GM19099 (cell line): Measurements from ENCODE around the gene LIPE.

ENCODE experiments used
- POLR2A ChIP-seq: IDR thresholded peaks from 3 replicates; pipeline ENCODE4 v1.6.1; 2011; ENCODE audit warnings: low read depth; ENCODE audit not compliant: insufficient read length; ENCODE audit errors: extremely low read depth

LIPE gene

DNA sequence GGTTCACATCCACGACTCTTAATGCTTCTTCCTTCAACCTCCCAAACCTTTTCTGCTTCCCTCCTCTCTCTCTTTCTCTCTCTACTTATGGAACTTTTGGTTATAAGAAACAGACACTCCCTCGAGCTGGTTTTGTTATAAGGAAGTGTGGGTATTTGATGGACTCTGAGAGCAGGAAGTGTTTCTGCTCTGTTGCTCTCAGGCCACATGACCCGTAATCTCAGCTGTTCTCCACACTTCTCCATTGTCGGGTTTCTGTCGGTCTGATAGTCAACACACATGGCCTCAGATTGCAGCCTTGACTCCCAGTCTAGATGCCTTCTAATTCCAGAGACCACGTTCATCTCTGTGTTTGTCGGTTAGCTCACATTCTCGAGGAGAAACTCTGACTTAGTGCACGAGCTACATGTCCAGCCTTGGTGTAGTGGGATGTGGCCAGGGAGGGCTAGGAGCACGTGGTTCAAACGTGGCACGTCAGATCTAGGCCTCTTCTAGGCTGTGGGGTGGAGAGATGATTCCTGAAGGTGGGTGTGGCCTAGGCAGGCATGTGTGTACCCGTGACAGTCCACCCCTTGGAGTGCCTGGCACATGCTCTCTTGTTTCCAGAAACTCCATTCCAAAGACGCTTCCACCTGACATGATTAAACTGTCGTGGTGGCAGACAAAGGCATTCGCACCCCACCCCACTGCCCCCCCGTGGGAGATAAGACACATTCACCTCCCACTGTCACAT lies 63.4 kb downstream of the LIPE start:
- TF ChIP-seq POLR2A = no peak

DNA sequence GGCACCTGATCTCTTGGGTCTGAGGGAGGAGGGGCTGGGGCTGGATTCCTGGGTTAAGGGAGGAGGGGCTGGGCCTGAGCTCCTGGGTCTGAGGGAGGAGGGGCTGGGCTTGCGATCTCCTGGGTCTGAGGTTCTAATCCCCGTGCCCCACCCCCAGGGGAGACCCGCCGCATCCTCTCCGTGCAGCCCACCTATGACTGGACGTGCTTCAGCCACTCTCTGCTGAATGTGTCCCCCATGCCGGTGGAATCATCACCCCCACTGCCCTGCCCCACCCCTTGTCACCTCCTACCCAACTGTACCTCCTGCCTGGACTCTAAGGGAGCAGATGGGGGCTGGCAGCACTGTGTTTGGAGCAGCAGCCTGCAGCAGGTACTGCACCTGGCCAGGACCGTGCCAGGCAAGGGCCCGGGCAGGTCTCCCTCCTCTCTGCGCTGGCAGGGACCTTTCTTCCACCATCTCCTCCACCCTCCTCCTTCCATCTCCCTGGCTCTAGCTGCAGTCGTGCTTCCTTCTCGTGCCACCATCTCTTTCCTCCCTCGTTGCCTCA lies 64.2 kb downstream of the LIPE start:
- TF ChIP-seq POLR2A = no peak

DNA sequence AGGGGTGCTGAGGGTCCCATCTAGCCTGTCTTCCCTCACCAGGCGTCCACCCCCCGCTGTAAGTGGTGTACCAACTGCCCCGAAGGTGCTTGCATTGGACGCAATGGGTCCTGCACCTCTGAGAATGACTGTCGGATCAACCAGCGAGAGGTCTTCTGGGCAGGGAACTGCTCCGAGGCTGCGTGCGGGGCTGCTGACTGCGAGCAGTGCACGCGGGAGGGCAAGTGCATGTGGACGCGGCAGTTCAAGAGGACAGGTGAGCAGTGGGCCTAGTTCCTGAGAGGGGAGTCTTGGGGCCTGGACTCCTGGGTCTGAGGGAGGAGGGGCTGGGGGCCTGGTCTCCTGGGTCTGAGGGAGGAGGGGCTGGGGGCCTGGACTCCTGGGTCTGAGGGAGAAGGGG lies 64.8 kb downstream of the LIPE start:
- TF ChIP-seq POLR2A = no peak

DNA sequence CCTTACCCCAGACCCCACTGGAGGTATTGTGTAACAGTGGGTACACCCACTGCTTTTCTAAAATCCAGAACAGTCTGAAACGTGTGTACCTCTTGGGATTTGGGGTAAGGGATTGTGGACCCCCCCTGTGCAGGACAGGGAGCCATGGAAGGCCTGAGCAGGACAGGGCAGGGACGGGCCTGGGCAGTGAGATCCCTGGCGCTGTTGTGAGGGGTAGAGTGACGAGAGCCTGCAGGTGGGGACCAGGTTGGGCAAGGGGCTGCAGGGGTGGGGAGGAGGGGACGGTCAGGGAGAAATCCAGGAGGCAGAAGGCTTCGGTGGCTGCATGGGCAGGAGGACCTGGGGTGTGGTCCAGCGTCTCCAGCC lies 65.7 kb downstream of the LIPE start:
- TF ChIP-seq POLR2A = no peak

DNA sequence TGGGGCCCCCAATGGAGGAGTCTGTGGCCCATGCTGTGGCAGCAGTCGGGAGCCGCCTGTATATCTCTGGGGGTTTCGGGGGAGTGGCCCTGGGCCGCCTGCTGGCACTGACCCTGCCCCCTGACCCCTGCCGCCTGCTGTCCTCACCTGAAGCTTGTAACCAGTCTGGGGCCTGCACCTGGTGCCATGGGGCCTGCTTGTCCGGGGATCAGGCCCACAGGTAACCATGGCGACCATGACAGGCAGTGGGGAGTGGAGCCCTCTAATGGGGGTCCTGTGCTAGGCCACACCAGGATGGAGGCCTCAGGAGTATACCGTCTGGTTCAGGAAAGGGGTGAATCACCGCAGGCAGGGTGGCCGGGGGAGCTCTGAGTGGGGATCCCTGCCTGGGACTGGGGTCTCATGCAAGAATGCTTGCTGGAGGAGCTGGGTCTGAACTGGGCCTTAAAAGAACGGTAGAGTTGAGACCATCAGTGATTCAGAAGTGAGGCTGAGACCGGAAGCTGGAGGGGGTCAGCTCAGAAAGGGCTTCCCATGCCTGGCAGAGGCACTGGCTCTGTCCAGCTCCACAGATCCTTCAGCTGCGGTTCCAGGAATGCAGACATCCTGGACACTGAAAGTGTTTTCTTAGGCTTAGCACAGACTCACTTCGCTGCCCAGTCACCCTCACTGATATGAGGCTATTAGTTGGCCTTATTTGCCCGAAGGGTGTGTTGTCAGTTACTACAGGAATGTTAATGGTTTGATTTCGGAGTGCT lies 66.2 kb downstream of the LIPE start:
- TF ChIP-seq POLR2A = no peak

DNA sequence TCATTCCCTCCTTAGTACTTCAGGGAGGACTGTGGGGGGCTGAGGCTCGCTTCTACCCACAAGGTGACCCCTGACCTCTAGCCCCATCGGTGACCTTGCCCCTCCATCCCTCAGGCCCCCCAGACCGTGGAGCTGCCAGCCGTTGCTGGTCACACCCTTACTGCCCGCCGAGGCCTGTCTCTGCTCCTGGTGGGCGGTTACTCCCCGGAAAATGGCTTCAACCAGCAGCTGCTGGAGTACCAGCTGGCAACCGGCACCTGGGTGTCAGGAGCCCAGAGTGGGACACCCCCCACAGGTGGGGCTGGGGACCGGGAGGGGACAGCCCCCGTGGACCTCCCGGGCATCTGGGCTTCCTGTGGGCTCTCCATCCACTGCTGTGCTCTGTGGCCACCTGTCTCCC lies 69.9 kb downstream of the LIPE start:
- TF ChIP-seq POLR2A = no peak

DNA sequence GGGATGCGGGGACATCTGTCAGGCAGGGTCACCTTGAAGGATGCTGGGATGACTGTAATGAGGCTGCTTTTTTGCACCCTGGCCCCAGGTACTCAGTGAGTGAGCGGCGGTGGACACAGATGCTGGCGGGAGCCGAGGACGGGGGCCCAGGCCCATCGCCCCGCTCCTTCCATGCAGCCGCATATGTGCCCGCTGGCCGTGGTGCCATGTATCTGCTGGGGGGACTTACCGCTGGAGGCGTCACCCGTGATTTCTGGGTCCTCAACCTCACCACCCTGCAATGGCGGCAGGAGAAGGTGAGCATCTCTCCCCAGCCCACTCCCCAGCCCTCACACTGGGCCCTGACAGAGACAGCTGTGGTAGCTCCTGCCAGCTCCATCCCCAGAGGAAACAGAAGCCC lies 70.5 kb downstream of the LIPE start:
- no peak for TF ChIP-seq POLR2A

DNA sequence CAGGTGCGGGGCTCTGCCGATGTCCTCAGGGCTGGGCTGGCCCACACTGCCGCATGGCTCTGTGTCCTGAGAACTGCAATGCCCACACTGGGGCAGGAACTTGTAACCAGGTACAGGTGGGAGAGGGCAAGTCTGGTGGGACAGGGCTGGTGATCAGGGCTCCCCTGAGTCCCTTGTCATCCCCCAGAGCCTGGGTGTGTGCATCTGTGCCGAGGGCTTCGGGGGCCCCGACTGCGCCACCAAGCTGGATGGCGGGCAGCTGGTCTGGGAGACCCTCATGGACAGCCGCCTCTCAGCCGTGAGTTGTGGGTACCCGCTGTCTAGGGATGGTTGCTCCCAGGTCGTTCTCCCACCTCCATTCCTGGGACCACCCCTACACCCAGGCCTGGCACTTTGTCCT lies 71.3 kb downstream of the LIPE start:
- no peak for TF ChIP-seq POLR2A

DNA sequence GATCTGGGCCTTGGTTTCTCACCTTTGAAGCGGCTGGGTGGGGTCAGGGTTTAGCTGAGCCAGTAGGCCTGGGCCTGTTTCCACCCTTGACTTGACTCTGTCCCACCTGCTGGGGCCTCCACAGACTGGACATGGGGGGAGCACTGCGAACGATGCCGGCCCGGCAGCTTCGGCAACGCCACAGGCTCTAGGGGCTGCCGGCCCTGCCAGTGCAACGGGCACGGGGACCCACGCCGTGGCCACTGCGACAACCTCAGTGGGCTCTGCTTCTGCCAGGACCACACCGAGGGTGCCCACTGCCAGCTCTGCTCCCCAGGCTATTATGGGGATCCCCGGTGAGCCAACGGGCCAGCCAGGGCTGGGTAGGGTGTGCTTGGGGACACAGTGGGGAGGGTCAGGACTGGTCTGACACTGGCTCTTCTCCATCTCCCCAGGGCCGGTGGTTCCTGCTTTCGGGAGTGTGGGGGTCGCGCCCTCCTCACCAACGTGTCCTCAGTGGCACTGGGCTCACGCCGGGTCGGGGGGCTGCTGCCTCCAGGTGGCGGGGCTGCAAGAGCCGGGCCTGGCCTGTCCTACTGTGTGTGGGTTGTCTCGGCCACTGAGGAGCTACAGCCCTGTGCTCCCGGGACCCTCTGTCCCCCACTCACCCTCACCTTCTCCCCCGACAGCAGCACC lies 73.7 kb downstream of the LIPE start:
- TF ChIP-seq POLR2A = no peak

DNA sequence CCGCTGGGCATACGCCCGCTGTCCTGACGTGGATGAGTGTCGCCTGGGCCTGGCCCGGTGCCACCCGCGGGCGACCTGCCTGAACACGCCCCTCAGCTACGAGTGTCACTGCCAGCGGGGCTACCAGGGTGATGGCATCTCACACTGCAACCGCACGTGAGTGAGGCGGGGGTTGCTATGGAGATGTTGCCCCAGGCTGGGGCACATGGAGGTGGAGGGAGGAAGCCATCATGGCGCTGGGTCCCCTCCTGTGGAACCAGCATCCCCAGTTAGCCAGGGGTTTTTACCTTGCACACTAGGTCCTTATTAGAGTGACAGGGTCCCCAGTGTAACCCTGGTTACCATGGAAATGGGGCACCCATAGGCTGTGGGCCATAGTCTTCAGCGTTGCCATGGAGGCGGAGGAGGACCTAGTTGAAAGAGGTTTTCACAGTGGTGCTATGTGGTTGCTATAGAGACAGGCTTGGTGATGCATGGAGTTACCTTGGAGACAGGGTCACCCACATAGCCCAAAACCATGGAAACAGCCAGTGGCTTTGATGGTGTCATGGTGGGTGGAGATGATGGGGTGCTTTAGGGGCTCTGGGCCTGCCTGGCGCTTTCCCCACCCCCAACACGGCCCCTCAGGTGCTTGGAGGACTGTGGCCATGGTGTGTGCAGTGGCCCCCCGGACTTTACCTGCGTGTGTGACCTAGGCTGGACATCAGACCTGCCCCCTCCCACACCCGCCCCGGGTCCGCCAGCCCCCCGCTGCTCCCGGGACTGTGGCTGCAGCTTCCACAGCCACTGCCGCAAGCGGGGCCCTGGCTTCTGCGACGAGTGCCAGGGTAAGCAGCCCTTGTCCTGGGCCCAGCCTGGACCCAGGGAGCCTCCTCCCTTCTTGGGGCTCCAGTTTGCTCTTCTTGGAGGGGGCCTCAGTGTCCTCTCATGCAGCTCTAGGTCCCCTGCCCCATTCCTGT lies 74.6 kb downstream of the LIPE start:
- TF ChIP-seq POLR2A = no peak
